SK-N-MC (cell line): ENCODE results near the gene PCDHB4.
"Not testable (repeated sequence)": the region's sequence is repeated elsewhere in the genome, so short reads cannot be mapped to it uniquely, and the experiment has no call there.

Experiments
- DNase-seq: peaks from one replicate; pipeline ENCODE4 v3.0.0-alpha.2; 2011; ENCODE audit warnings: low read depth, low spot score
- H3K27ac ChIP-seq: fragments of 200-600 bp; sonication (generic); 2 replicates; pipeline ENCODE4 v1.5.1; 2016; ENCODE audit warnings: mixed run types
- H3K36me3 ChIP-seq: fragments of 200-600 bp; sonication (generic); 2 replicates; pipeline ENCODE4 v1.6.1; 2017; ENCODE audit warnings: antibody characterized with exemption, low read length, mixed read lengths; ENCODE audit not compliant: insufficient read depth
- H3K4me3 ChIP-seq: fragments of 200-600 bp; sonication (generic); 2 replicates; pipeline ENCODE4 v1.5.1; 2016
- H3K9ac ChIP-seq: fragments of 200-600 bp; sonication (generic); 2 replicates; pipeline ENCODE4 v1.8.0; 2017; ENCODE audit warnings: mixed run types, mixed read lengths; ENCODE audit not compliant: insufficient read length
- H3K9me3 ChIP-seq: fragments of 200-600 bp; sonication (generic); 2 replicates; pipeline ENCODE4 v1.6.1; 2017; ENCODE audit warnings: low read depth, mild to moderate bottlenecking, antibody characterized with exemption, low read length, moderate library complexity, mixed read lengths
- EZH2 ChIP-seq: fragments of 200-600 bp; sonication (generic); IDR thresholded peaks from one replicate; pipeline ENCODE4 v1.6.1; 2017; ENCODE audit warnings: antibody characterized with exemption
- FOXP2 ChIP-seq: optimal IDR thresholded peaks from 2 replicates; pipeline ENCODE3; 2011; ENCODE audit warnings: mild to moderate bottlenecking, moderate library complexity; ENCODE audit not compliant: insufficient read depth; ENCODE audit errors: extremely low read length, control extremely low read depth
- POLR2AphosphoS5 ChIP-seq: IDR thresholded peaks from 2 replicates; pipeline ENCODE4 v1.6.1; 2012; ENCODE audit warnings: mild to moderate bottlenecking, low read depth, low read length, borderline replicate concordance

PCDHB4 gene

DNA sequence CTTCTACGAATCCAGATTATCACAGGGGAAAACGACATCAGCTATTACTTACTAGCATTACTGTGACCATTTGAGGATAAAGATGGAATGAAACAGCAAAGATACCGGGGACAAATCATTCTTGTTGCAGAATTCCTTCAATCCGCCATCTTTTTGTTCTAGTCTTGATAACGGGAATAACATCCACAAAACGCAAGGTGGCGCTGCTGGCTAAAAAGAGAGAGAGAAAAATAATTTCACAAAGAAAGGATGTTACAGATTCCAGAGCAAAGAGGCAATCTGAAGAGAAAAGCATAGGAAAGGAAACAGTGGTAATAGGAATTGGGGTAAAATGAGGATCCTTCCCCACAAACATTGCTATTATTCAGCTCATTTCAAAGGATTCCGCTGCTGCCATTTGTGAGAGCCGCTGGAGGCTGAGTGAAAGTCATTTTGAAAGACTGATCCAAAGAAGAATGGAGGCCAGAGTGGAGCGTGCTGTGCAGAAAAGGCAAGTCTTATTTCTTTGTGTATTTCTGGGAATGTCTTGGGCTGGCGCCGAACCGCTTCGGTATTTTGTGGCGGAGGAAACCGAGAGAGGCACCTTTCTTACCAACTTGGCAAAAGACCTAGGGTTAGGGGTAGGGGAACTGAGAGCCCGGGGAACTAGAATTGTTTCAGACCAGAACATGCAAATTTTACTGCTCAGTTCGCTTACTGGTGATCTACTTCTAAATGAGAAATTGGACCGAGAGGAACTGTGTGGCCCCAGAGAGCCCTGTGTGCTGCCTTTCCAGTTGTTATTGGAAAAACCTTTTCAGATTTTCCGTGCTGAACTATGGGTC lies 51.0 kb downstream of the PCDHB4 start, which contains the start of gene PCDHB7:
PCDHB7 (plus strand) TSS at position 264 of the 824 bp plus-strand sequence; CDS start at position 456, 192 bp downstream.
- Histone ChIP-seq H3K36me3 (no peaks in the 10 kb centered on the region), H3K9me3 (no peaks in the 10 kb centered on the region), H3K4me3 (peak within 1 kb of the TSS; percentile 26; the same call in 1 of the 2 replicates), H3K9ac (no peak within 1 kb of the TSS), H3K27ac (no peak within 1 kb of the TSS)
- TF ChIP-seq EZH2, result no peak
- TF ChIP-seq FOXP2, result no peak
- TF ChIP-seq POLR2AphosphoS5, result no peak
- no peak for DNase-seq

DNA sequence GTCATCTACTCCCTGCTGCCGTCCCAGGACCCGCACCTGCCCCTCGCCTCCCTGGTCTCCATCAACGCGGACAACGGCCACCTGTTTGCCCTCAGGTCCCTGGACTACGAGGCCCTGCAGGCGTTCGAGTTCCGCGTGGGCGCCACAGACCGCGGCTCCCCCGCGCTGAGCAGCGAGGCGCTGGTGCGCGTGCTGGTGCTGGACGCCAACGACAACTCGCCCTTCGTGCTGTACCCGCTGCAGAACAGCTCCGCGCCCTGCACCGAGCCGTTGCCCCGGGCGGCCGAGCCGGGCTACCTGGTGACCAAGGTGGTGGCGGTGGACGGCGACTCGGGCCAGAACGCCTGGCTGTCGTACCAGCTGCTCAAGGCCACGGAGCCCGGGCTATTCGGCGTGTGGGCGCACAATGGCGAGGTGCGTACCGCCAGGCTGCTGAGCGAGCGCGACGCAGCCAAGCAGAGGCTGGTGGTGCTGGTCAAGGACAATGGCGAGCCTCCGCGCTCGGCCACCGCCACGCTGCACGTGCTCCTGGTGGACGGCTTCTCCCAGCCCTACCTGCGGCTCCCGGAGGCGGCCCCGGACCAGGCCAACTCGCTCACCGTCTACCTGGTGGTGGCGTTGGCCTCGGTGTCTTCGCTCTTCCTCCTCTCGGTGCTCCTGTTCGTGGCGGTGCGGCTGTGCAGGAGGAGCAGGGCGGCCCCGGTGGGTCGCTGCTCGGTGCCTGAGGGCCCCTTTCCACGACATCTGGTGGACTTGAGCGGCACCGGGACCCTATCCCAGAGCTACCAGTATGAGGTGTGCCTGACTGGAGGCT lies 52.9 kb downstream of the PCDHB4 start:
- H3K9ac ChIP-seq, H3K4me3 ChIP-seq, DNase-seq, H3K9me3 ChIP-seq, H3K27ac ChIP-seq, H3K36me3 ChIP-seq: not testable (repeated sequence)
